HG02943 (cell line): Measurements from ENCODE around the gene CAPN13.

Source experiments
- ATAC-seq: cut with Tn5 transposase; IDR thresholded peaks from one replicate; pipeline ENCODE4 v1.9.1; 2021; ENCODE audit warnings: mild to moderate bottlenecking, low read depth, moderate library complexity; ENCODE audit not compliant: unreplicated experiment

CAPN13 gene, protein sequence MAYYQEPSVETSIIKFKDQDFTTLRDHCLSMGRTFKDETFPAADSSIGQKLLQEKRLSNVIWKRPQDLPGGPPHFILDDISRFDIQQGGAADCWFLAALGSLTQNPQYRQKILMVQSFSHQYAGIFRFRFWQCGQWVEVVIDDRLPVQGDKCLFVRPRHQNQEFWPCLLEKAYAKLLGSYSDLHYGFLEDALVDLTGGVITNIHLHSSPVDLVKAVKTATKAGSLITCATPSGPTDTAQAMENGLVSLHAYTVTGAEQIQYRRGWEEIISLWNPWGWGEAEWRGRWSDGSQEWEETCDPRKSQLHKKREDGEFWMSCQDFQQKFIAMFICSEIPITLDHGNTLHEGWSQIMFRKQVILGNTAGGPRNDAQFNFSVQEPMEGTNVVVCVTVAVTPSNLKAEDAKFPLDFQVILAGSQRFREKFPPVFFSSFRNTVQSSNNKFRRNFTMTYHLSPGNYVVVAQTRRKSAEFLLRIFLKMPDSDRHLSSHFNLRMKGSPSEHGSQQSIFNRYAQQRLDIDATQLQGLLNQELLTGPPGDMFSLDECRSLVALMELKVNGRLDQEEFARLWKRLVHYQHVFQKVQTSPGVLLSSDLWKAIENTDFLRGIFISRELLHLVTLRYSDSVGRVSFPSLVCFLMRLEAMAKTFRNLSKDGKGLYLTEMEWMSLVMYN

DNA sequence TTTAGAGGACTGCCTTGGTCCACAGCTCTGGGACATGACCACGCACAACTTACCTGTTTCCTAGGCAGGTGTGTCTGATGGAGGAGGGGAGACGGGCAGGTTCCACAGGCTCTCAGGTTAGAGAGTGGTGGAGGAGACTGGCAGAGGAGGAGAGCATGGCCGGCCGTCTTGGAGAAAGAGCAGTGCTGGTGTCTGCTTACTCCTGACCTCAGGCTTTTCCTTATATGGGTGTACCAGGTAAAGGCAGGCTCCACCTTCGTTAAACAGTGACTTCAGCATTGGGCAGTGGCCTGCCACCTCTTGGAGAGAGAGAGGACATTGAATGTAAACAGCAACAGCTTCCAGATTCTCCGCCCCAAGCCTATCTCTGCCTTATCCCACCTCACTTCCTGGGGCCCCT lies at the start of gene CAPN13:
CAPN13 (minus strand) TSS at position 198 of the 400 bp plus-strand sequence. CDS start 20,121 bp downstream, outside the sequence.
- ATAC-seq = no peak

DNA sequence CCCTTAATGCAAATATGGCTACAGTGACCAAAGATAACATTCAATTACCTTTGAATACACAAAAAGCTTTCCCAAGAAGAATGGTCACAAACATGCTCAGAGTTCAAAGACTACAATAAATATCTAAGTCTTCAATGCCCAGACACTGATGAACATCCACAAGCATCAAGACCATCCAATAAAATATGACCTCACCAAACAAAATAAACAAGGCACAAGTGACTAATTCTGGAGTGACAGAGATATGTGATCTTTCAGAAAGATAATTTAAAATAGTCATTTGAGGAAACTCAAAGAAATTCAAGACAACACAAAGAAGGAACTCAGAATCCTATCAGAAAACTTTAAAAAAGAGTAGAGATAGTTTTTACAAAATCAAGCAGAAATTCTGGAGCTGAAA lies 40.6 kb upstream of the CAPN13 start:
- no peak for ATAC-seq

DNA sequence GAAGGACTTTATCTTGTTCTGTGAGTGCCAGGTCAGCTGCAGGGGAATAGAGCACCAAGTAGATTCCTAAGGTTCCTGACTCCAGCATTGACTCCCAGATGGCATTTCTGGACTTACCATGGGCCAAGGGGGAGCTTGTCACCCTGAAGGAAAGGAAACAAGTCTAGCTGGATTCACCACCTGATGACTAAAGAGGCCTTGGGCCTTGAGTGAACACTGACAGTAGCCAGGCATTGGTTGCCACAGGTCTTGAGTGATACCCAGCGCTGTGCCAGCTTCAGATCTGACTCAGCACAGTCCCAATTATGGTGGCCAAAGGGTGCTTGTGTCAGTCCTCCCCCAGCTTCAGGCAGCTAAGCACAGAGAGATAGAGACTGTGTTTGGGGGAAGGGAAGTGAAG lies 40.1 kb upstream of the CAPN13 start:
- no peak for ATAC-seq

DNA sequence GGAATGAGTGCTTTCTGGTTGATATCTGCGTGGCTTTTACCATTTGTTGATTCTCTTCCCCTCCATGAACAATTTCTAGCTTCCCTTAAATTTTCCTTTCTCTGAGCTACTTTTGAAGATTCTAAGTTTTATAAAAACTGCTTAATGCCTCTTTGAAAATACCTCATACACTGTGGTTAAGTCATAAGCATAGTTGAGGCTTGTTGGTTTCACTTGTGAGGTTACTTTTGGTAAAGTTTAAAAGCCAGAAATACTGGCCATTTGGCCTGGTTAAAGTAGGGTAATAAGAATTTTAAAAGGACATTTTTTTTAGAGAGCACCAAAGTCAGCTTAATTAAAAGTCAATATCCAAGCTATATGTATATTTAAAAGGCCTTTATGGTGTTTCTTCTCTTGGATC lies 21.3 kb upstream of the CAPN13 start:
- no peak for ATAC-seq

DNA sequence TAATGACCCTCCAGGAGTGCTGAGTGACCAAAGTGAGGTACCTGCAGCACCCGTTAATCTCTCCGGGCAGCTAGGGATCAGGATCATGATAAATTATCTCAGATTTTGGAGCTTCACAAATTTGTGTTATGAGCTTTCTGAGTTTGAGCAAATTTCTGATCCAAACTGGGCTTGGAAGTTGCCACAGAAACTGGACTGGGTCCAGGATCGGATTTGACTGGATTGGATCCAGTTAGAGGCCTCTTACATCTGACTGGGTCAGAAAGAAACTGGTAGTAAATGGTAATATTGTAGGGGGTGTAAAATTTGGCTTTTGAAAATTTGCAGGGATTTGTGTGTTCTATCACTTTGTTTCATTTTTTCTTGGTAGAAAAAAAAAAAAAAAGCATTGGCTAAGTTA lies 19.7 kb upstream of the CAPN13 start:
- ATAC-seq = no peak

DNA sequence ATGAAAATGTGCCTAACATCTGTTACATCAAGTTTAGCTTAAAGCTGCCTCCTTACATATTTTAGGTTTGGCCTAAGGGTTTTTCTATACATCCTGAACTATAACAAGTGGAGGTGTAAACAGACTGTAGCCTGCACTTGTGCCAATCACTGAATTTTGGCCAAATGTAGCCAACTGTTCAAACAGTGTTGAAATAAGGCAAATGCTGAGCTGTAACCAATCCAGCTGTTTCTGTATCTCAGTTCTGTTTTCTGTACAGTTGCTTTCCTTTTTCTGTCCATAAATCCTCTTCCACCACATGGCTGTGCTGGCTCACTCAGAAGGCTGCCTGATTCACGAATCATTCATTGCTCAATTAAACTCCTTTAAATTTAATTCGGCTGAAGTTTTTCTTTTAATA lies 19.2 kb upstream of the CAPN13 start:
- no peak for ATAC-seq

DNA sequence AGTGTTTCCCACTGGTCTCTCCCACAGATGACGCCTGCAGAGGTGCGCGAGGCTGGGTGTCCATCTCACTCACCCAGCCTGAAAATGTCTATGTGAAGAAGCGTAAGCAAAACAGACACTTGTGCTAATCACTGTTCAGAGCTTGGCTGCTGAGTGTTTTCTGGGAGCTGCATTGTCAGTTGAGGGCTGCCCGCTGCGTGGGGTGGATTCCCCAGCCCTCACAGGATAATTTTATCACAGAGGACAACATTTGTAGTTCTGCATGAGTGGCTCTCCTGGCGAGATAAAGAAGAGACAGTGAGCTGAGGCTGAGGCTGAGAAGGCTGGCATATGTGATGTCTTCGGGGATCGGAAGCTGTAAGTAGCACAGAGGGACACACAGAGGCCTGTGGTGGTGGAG lies 16.2 kb upstream of the CAPN13 start:
- ATAC-seq = no peak

DNA sequence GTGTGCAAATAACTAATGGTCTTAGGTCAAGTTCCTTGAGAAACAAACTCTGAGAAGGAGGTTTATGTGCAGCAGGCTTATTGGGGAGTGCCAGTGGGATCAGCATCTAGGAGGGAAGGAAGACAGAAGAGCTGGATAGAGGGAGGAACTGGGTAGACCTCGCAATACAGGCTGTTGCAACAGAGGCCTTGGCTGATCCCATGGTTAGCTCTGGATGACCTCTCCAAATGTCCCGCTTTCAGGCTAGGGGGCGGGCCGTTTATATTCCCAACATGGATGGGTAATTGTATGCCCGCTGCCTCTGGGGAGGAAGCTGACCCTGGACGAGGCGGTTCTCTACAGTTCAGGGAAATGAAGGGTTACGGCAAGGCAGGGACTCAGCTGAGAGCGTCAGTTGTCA lies 14.7 kb upstream of the CAPN13 start:
- ATAC-seq = no peak

DNA sequence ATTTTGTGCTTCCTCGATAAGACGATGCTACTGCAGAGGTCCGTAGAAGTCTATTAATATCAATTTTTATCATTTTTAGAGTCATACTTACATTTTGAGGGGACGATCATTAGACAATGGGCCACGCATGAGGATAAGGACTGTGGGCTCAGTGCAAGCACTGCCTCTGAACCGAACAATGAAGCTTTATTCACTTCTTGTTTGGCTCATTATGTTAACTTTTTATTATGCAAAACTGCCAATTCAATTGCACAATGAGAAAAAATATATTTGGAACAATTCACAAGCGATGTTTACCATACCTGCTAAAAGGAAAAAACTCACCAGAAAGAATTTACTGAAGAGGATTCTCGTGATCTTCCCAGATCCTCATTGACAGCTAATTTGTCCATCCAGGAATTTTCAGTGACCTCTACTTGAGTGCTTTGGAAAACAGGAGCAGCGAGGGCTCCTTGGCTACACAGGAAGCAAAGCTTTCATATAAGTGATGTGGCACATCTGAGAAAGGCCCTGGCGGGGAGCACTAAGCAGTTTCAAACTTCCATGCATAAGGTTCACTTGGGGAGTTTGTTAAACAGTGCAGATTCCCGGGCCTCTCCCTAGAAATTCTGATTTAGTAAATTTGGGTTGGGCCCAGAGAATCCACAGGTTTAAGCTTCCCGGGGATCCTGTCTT lies 13.3 kb upstream of the CAPN13 start:
- no peak for ATAC-seq

DNA sequence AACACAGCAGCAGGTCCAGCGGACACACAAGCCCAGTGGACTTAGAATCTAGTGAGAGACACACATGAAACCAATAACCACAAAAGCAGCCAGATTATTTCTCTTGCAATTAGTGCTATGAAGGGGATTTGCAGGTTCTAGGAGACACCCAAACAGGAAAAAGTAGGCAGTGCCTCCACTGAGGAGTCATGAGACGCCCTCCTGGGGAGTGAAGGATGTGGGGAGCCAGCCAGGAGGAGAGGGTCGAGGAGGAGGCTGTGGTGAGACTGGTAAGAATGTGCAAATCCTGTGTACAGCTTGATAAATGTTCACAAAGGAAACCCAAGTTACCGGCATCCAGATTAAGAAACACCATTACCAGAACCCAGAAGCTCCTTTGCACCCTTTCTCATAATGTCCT lies 2.7 kb upstream of the CAPN13 start:
- ATAC-seq = no peak

DNA sequence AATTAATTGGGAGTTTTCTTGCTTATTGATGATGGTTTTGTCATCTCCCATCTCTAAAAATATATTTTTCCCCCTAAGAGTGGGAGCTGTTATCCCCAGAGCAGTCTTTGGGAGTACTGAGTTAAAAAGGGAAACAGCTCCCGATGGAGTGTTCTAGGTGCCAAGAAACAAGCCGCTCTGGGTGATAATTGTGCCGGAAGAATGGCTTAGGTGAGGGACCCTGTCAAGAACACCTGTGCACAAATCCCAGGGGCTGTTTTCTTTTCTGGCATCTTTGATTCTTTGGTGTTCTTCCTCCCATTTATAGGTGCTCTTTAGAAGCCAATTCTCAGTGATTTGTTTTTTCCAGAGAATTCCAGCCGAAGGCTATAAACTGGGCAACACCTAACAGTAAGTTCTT lies 1.4 kb upstream of the CAPN13 start:
- no peak for ATAC-seq

DNA sequence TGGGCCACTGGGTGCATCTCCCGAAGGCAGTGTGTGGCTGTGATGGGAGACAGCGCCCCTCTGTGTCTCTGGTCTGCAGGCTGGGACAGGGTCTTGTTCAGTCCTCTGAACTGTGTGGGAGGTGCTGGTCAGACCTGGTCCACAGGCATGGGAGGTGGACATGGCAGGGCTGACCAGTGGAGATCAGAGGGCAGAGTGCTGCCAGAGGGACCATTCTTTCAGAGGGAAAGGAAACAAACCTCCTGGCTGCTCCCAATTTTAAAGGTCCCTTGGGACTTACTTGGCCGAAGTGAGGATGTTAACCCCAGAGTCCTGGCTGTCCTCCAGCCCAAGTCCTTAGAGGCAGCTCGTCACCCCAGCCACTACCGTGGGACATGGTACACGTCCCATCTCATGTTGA lies 4.0 kb downstream of the CAPN13 start:
- ATAC-seq = no peak

DNA sequence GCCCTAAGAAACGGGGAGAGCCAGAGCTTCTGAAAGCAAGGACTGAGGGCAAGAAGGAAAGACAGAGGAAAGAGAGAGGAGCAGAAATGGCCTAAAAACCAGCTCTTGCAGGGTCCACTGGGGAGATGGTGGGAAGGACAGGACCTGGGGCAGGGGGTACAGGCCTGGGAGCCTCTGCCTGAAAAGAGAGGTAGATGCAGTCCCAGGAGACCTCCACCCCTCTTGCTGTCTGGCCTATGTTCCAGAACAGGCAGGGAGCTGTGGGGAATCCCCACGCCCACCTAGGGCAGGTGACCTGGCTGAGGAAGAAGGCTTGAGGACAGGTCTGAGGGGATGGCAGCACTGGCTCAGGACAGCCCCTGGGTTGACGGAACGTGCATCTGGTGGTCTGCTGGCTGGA lies 4.6 kb downstream of the CAPN13 start:
- ATAC-seq = no peak

DNA sequence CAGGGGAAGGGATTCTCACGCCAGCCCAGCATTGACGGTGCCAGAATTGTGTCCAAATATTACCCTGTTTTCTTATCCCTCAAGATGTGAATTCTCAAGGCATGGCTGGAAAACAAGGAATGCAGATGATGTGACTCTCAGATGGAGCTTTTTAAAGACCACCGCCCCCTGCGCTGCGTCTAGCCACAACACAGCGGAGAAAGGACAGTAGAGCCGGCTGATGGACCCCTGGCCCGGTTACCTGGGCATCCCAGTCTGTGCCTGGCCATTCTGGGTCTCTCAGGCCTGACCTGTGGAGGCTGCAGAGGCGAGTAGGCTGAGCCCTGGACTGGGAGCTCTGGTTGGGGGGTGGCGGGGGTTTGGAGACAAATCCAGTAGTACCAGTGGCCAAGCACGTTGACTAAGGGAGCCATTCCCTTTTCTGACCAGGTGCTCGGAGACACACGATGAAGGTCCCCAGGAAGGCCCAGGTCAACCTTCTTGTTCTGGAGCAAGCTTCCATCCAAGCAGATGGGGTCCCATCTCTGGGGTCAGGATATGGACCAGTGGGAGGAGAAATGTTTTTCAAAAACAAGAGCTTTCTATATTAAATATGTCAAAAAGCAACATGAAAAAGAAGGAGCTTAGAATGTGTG lies 5.3 kb downstream of the CAPN13 start:
- ATAC-seq = no peak

DNA sequence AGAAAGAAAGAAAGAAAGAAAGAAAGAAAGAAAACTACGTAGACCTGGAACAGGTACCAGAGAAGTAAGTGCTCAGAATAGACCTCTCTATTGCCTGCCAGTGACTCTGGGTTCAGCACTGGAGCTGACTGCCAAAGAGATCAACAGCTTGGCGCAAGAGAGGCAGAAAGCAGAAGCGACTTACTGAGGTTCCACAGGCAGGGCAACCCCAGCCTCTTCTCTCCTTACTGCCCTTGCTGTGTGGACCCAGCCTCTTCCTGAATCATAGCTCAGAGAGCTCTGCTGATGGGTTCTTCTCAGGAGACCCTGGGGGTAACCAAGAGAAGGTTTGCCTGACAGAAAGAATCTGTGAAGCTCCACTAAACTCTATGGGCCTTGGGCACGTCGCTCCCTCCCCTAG lies 7.1 kb downstream of the CAPN13 start:
- no peak for ATAC-seq

DNA sequence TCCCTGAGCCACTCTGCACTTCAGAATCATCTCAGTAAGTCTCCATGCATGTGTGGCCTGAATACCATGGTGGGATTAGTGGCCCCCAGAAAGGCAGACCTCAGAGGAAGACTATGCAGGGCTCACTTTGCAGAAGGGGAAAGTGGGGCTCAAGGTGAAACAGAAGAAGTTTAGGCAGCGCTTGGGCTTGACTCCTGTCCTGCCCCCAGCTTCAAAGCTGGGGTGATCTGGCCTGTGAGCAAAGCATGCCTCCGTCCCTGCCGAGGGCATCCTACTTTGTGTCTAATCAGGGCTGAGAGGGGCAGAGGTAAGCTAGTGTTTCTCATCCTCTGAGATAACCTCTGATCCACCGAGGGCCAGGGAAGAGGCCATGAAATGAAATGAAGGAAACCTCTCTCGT lies 7.9 kb downstream of the CAPN13 start:
- ATAC-seq = no peak

DNA sequence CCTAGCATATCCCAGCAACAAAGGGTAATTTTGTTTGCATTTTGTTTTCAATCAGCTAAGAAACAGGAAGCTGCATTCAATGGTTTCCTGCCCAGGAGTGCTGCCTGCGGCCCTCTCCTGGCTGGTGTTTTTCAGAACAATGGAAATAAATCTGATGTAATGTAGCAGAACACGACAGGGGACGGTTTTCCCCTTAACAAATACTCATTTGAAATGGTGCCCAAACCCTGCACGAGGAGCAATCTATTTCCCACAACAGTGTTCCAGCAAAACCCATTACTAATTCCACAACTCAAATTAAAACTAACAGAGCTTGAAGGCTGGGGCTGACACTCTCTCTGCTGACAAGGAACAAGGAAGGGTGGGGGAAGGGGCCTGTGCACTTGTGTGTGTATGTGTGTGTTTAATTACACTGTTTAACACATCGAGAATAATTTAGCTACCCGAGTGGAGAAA lies 8.7 kb downstream of the CAPN13 start:
- no peak for ATAC-seq

DNA sequence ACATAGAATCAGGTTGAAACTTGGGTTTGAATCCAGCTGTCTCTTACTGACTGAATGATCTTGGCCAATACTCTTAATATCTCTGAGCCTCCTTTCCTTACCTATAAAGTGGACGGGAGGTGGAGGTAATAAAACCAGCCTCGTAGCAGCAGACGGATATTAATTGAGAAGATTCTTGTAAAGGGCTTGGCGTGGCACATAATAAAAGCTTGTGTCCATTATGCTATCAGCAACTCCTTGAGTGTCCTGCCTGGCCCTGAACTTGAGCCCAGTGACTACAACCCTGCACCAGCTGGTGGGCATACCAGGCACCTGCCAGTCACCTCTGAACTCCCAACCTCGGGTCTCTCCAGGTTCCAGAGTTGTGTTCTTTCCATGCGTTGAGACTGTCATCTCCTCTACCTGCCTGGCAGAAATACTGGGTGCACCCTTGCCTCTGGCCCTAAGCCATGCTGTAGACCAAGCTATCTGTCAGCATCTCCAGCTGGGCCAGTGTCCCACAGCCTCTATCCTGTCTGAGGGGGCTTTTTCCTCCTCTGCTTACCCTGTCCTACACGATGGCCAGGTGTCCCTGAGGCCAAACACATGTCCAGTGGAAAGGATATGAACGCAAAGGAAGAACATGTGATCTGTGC lies 9.7 kb downstream of the CAPN13 start:
- no peak for ATAC-seq

DNA sequence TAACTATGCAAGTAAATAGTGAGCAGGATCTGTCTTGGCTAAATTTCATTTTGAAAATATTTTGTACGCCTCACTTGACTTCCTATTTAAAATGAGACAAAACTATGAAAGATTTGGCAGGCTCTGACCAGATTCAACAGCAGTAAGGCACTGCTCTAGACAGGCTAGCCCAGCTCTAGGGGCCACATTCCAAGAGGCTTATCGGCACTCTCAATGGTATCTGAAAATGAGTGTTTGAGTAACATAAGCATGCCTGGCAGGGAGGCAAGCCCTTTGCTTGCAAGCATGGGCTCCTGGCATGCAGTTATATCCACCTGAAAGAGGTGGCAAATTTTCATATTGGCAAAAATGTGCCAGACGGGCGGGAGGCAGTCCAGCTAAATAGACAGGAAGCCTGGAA lies 10.5 kb downstream of the CAPN13 start:
- ATAC-seq = no peak

DNA sequence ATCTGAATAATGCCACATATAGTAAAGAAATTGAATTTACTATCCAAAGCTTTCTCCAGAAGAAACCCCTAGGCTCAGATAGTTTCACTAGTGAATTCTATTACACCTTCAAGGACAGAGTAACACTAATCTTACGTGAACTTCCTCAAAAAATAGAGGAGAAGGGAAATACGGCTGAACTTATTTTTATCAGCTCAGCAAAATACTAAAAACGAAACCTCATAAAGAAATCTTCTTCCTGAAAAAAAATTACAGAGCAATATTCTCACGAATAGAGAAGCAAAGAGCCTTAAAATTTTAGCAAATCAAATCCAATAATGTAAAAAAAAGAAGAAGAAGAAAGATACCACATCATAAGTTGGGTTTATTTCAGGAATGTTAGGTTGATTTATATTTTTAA lies 14.7 kb downstream of the CAPN13 start:
- no peak for ATAC-seq

DNA sequence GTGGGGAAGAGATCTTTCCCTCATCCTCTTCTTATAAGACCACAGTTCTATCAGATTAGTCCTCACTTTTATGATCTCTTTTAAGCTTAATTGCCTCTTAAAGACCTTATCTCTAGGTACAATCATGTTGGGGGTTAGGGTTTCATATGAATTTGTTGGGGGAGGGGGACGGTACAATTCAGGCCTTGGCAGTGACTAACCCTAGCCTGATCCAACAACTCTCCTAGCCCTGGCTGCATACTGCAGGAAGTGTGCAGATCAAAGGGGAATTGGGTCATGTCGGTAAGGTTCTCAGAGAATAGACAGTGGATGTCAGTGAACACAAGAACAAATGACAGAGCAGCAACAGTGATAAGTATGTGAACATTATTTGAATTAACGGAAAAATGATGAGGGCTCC lies 16.4 kb downstream of the CAPN13 start:
- no peak for ATAC-seq
